ENCODE results near the gene TMEM106B. TPM values are rescaled to one million over a fixed set of nuclear protein-coding genes. Genes with fewer than 3 reads are reported as not detected.

TMEM106B gene
- 71.6 and 73.4 TPM in 2 replicates for total RNA-seq

GRCh38 chr7:12211054-12211710 lies at the start of gene TMEM106B:
Gene TMEM106B (plus strand): TSS chr7:12211294. CDS start chr7:12214811, 3,517 bp downstream.

Other genes with a start within 250 kb of the TMEM106B start
- under 0.01 and 0.50 TPM in 2 replicates for gene VWDE, start 192.6 kb downstream of the TMEM106B start, total RNA-seq